Astrocyte (in vitro differentiated cells and primary cell): ENCODE results near the gene CYP46A1. TPM values are rescaled to one million over a fixed set of nuclear protein-coding genes. Genes with fewer than 3 reads are reported as not detected.

ENCODE experiments used
- DNase-seq: peaks from one replicate; pipeline ENCODE4 v3.0.0-alpha.2; 2010; ENCODE audit warnings: low read depth
- FAIRE-seq: peaks from 2 replicates; lab custom pipeline; 2011; peaks lifted over from hg19 to GRCh38; lab: Jason Lieb, UNC
- H2AFZ ChIP-seq: 2 replicates; pipeline ENCODE4 v1.6.0; 2012; ENCODE audit warnings: low read depth, low read length, inconsistent platforms
- H3K27ac ChIP-seq: 2 replicates; pipeline ENCODE4 v1.5.1; 2011; ENCODE audit warnings: low read depth, low read length, inconsistent platforms
- H3K27me3 ChIP-seq: 2 replicates; pipeline ENCODE4 v1.6.0; 2011; ENCODE audit warnings: low read length, inconsistent platforms; ENCODE audit not compliant: insufficient read depth
- H3K36me3 ChIP-seq: 2 replicates; pipeline ENCODE4 v1.5.1; 2011; ENCODE audit warnings: low read length, inconsistent platforms; ENCODE audit not compliant: insufficient read depth
- H3K4me1 ChIP-seq: 2 replicates; pipeline ENCODE4 v1.5.1; 2011; ENCODE audit warnings: low read length, inconsistent platforms; ENCODE audit not compliant: insufficient read depth
- H3K4me2 ChIP-seq: 2 replicates; pipeline ENCODE4 v1.6.0; 2012; ENCODE audit warnings: low read length, inconsistent platforms
- H3K4me3 ChIP-seq: 2 replicates; pipeline ENCODE4 v1.5.1; 2011; ENCODE audit warnings: low read depth, mild to moderate bottlenecking, low read length, inconsistent platforms; ENCODE audit not compliant: insufficient read depth
- H3K79me2 ChIP-seq: 2 replicates; pipeline ENCODE4 v1.6.0; 2012; ENCODE audit warnings: mild to moderate bottlenecking, low read length, inconsistent platforms; ENCODE audit not compliant: insufficient read depth
- H3K9ac ChIP-seq: 2 replicates; pipeline ENCODE4 v1.6.0; 2012; ENCODE audit warnings: mild to moderate bottlenecking, low read length, inconsistent platforms
- H3K9me3 ChIP-seq: 2 replicates; pipeline ENCODE4 v1.5.1; 2012; ENCODE audit warnings: low read depth, mild to moderate bottlenecking, low read length, inconsistent platforms; ENCODE audit not compliant: insufficient read depth
- H4K20me1 ChIP-seq: 2 replicates; pipeline ENCODE4 v1.6.0; 2012; ENCODE audit warnings: low read length, inconsistent platforms; ENCODE audit not compliant: insufficient read depth
- H3K27ac Mint-ChIP-seq: one replicate; pipeline ENCODE4 v1.8.0; 2021; ENCODE audit warnings: mild to moderate bottlenecking, mixed read lengths; ENCODE audit not compliant: unreplicated experiment
- H3K27me3 Mint-ChIP-seq: one replicate; pipeline ENCODE4 v1.8.0; 2021; ENCODE audit warnings: low read depth, mixed read lengths; ENCODE audit not compliant: unreplicated experiment
- H3K36me3 Mint-ChIP-seq: one replicate; pipeline ENCODE4 v1.8.0; 2021; ENCODE audit warnings: low read depth, mixed read lengths; ENCODE audit not compliant: unreplicated experiment
- H3K4me1 Mint-ChIP-seq: one replicate; pipeline ENCODE4 v1.8.0; 2021; ENCODE audit warnings: low read depth, mixed read lengths; ENCODE audit not compliant: unreplicated experiment
- H3K4me3 Mint-ChIP-seq: one replicate; pipeline ENCODE4 v1.8.0; 2021; ENCODE audit warnings: mild to moderate bottlenecking, moderate library complexity, mixed read lengths; ENCODE audit not compliant: unreplicated experiment
- H3K9me3 Mint-ChIP-seq: one replicate; pipeline ENCODE4 v1.8.0; 2021; ENCODE audit warnings: mild to moderate bottlenecking, mixed read lengths; ENCODE audit not compliant: unreplicated experiment
- EZH2 ChIP-seq: IDR thresholded peaks from 2 replicates; pipeline ENCODE4 v1.6.1; 2012; ENCODE audit warnings: mild to moderate bottlenecking, low read length, inconsistent platforms; ENCODE audit not compliant: insufficient read depth
- total RNA-seq: library from RNA; stranded (reverse); gene quantifications from 2 replicates; pipeline ENCODE4 v1.2.1, GENCODE V29; 2021
- TF ChIP-seq, protein P1 (sequence below): IDR thresholded peaks from 2 replicates; pipeline ENCODE4 v1.5.1; 2011; ENCODE audit warnings: low read depth, mild to moderate bottlenecking, inconsistent platforms, low read length, moderate library complexity; ENCODE audit not compliant: insufficient read depth

CYP46A1 gene
- total RNA-seq, 1 donor from 2014 or later, result 0.52 TPM

DNA sequence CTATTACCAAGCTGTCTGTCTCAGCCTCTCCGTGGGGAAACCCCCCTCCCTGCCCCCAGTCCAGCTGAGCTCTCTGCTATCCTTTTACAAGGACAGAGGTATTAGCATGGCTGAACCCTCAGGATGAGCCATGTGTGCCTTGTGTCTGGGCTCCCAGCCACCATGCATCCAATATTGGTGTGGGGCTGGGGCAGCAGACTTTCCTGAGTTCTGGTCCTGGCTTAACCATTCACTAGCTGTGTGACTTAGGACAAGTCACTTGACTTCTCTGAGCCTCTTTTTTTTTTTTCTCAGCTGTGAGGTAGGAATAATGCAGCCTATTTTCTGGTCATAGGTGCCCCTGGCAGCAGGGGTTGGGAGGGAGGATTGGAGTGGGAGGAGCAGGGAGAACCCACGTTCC lies 17.1 kb upstream of the CYP46A1 start:
- Histone ChIP-seq H3K4me2 (no peak overlapping the region), H3K36me3 (no peaks in the 10 kb centered on the region), H3K9me3 (no peaks in the 10 kb centered on the region), H3K9ac (no peak overlapping the region), H3K4me1 (peaks cover 15% of the 10 kb centered on the region), H3K79me2 (no peaks in the 10 kb centered on the region), H2AFZ (no peak overlapping the region), H4K20me1 (no peaks in the 10 kb centered on the region), H3K27me3 (no peaks in the 10 kb centered on the region), H3K4me3 (no peak overlapping the region), H3K27ac (no peak overlapping the region)
- peaks cover 5% of the 10 kb centered on the region for H3K36me3 Mint-ChIP-seq
- H3K9me3 Mint-ChIP-seq, result no peaks in the 10 kb centered on the region
- FAIRE-seq (no peak), DNase-seq (no peak)
- peaks cover 36% of the 10 kb centered on the region for H3K27me3 Mint-ChIP-seq
- no peak overlapping the region for H3K27ac Mint-ChIP-seq
- H3K4me3 Mint-ChIP-seq, result no peak overlapping the region
- H3K4me1 Mint-ChIP-seq, result peaks cover 13% of the 10 kb centered on the region
- TF ChIP-seq EZH2, result no peak
- TF ChIP-seq, protein P1, sequence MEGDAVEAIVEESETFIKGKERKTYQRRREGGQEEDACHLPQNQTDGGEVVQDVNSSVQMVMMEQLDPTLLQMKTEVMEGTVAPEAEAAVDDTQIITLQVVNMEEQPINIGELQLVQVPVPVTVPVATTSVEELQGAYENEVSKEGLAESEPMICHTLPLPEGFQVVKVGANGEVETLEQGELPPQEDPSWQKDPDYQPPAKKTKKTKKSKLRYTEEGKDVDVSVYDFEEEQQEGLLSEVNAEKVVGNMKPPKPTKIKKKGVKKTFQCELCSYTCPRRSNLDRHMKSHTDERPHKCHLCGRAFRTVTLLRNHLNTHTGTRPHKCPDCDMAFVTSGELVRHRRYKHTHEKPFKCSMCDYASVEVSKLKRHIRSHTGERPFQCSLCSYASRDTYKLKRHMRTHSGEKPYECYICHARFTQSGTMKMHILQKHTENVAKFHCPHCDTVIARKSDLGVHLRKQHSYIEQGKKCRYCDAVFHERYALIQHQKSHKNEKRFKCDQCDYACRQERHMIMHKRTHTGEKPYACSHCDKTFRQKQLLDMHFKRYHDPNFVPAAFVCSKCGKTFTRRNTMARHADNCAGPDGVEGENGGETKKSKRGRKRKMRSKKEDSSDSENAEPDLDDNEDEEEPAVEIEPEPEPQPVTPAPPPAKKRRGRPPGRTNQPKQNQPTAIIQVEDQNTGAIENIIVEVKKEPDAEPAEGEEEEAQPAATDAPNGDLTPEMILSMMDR, result no peak

DNA sequence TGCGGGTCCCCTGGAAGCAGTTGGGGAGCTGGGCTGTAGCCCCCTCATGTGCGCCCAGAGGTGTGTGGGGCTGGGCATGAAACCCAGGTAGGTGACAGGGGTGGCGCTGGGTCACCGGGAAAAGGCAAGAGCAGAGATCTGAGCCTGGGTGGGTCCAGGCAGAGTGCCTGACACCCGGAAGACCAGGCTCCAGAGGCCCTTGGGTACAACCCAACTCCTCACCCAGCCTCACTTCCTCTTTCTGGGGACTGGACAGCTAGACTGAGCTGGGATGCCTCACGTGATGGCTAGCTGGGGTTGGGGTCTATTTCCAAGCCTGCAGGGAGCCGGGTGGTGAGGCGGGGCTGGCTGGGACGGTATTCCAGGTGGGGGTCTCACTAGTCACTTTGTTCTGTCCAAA lies 16.3 kb upstream of the CYP46A1 start:
- H3K79me2 ChIP-seq, result no peaks in the 10 kb centered on the region
- H3K9ac ChIP-seq, result no peak overlapping the region
- Mint-ChIP-seq H3K4me3 (no peak overlapping the region), H3K36me3 (peaks cover 5% of the 10 kb centered on the region), H3K9me3 (no peaks in the 10 kb centered on the region), H3K4me1 (peaks cover 13% of the 10 kb centered on the region), H3K27me3 (peaks cover 37% of the 10 kb centered on the region), H3K27ac (no peak overlapping the region)
- no peaks in the 10 kb centered on the region for H3K36me3 ChIP-seq
- H4K20me1 ChIP-seq, result no peaks in the 10 kb centered on the region
- no peak overlapping the region for H3K27ac ChIP-seq
- no peak overlapping the region for H3K4me2 ChIP-seq
- no peak for DNase-seq
- no peak overlapping the region for H3K4me3 ChIP-seq
- FAIRE-seq, result no peak
- peaks cover 22% of the 10 kb centered on the region for H3K4me1 ChIP-seq
- TF ChIP-seq EZH2, result no peak
- TF ChIP-seq, protein P1, result no peak
- no peaks in the 10 kb centered on the region for H3K9me3 ChIP-seq
- H3K27me3 ChIP-seq, result no peaks in the 10 kb centered on the region
- H2AFZ ChIP-seq, result no peak overlapping the region
